Right lobe of liver (tissue), 6 donors: ENCODE results near the gene FLT1. TPM values are rescaled to one million over a fixed set of nuclear protein-coding genes. Genes with fewer than 3 reads are reported as not detected.
A peak's percentile ranks its signal among the peaks of the same experiment; 100 is the strongest.

Source experiments
- ATAC-seq, 4 donors: fragments of 200-7000 bp; cut with Tn5 transposase; one replicate each; pipeline ENCODE4 v1.9.1; 2020; ENCODE audit warnings: mild to moderate bottlenecking in 4 of 4, moderate library complexity in 4 of 4
- DNase-seq, 3 donors: peaks; one replicate each; pipeline ENCODE4 v3.0.0-alpha.2; 2020
- H3K27ac ChIP-seq, 3 donors: fragments of 200-600 bp; one replicate each; pipeline ENCODE4 v1.8.0; 2022
- H3K27me3 ChIP-seq, 2 donors: fragments of 200-600 bp; one replicate each; pipeline ENCODE4 v1.8.0; 2022
- H3K36me3 ChIP-seq, 4 donors: fragments of 200-600 bp; sonication (generic) in 1 of 4; one replicate each; pipeline versions ENCODE4 v1.5.1 to v1.8.0; 2017 to 2022; ENCODE audit warnings: control low read depth in 1 of 4
- H3K4me1 ChIP-seq, 4 donors: fragments of 200-600 bp; sonication (generic) in 1 of 4; one replicate each; pipeline versions ENCODE4 v1.5.1 to v1.8.0; 2017 to 2022; ENCODE audit warnings: control low read depth in 1 of 4
- H3K4me3 ChIP-seq, 3 donors: fragments of 200-600 bp; one replicate each; pipeline ENCODE4 v1.8.0; 2022
- H3K9me3 ChIP-seq, 4 donors: fragments of 200-600 bp; sonication (generic) in 1 of 4; one replicate each; pipeline versions ENCODE4 v1.5.1 to v1.8.0; 2017 to 2022; ENCODE audit warnings: control low read depth in 1 of 4
- POLR2A ChIP-seq: fragments of 450-650 bp; IDR thresholded peaks from one replicate; pipeline ENCODE4 v1.6.1; 2017; ENCODE audit warnings: antibody characterized with exemption, mild to moderate bottlenecking
- WGBS: methylation state at CpG from one replicate; pipeline ENCODE4 v1.1.6; 2018; ENCODE audit warnings: low coverage, low lambda C conversion rate; ENCODE audit not compliant: insufficient coverage; ENCODE audit errors: missing lambda C conversion rate; 5-methylcytosine and 5-hydroxymethylcytosine counted together
- intact Hi-C, 2 donors: fragments of 100-400 bp; cut with DNase I; formaldehyde crosslinking; loops; one replicate each; pipeline versions ENCODE4 v1.11.2 to v1.14.1; 2022
- long read RNA-seq: library from polyadenylated mRNA; unstranded; transcript quantifications from one replicate; pipeline ENCODE4 v2.0.0, GENCODE V29; 2019
- total RNA-seq, 6 experiments: library from RNA; depleted of rRNA in 2 of 6; stranded (reverse); fragments of >200 nt in 2 of 6; fragmentation: NEBNext Ultra II Directional in 3 of 6; extraction: Animal tissue kit (Norgen Biotek cat#: 25700) in 3 of 6; gene quantifications; one replicate each; pipeline versions ENCODE4 v1.1.0 to v1.2.4, GENCODE V29; 2016 to 2023
- TF ChIP-seq, protein P1 (sequence below), 4 donors: fragments of 200-600 bp in 3 of 4; fragments of 450-650 bp in 1 of 4; IDR thresholded peaks; one replicate each; pipeline versions ENCODE4 v1.5.1 to v1.8.0; 2016 to 2022; ENCODE audit warnings: antibody characterized with exemption in 4 of 4, mild to moderate bottlenecking in 2 of 4
- donor health status: DM: no; HTN: yes; CAD: no.
- donor health status: DM: no; HTN: no; CAD: no.
- donor health status: DM: no; HTN: no; CAD: no.
- donor health status: DM: no; HTN: yes; CAD: no.
- donor health status: DM: no; HTN: yes; CAD: no.

FLT1 gene, protein sequence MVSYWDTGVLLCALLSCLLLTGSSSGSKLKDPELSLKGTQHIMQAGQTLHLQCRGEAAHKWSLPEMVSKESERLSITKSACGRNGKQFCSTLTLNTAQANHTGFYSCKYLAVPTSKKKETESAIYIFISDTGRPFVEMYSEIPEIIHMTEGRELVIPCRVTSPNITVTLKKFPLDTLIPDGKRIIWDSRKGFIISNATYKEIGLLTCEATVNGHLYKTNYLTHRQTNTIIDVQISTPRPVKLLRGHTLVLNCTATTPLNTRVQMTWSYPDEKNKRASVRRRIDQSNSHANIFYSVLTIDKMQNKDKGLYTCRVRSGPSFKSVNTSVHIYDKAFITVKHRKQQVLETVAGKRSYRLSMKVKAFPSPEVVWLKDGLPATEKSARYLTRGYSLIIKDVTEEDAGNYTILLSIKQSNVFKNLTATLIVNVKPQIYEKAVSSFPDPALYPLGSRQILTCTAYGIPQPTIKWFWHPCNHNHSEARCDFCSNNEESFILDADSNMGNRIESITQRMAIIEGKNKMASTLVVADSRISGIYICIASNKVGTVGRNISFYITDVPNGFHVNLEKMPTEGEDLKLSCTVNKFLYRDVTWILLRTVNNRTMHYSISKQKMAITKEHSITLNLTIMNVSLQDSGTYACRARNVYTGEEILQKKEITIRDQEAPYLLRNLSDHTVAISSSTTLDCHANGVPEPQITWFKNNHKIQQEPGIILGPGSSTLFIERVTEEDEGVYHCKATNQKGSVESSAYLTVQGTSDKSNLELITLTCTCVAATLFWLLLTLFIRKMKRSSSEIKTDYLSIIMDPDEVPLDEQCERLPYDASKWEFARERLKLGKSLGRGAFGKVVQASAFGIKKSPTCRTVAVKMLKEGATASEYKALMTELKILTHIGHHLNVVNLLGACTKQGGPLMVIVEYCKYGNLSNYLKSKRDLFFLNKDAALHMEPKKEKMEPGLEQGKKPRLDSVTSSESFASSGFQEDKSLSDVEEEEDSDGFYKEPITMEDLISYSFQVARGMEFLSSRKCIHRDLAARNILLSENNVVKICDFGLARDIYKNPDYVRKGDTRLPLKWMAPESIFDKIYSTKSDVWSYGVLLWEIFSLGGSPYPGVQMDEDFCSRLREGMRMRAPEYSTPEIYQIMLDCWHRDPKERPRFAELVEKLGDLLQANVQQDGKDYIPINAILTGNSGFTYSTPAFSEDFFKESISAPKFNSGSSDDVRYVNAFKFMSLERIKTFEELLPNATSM (N-terminal part only)
- total RNA-seq = 10 to 100 TPM; 10.6 to 66.4 (median 20.5) TPM
- long read RNA-seq, partial matches to known transcripts = 0 of 1 reads
- long read RNA-seq, other reads (novel, unspliced or antisense) = 1 of 1 reads

- 0% methylated on average over 5 of the region's 84 CpGs for WGBS
- Histone ChIP-seq H3K36me3 (no peaks in the 10 kb centered on the region), H3K4me3 (peak within 1 kb of the TSS; percentile 40 to 54 (median 44)), H3K27ac (peak within 1 kb of the TSS; percentile 52 to 78 (median 54)), H3K4me1 (peaks cover 0 to 17% (median 0%) of the 10 kb centered on the region in 4 donors), H3K9me3 (no peaks in the 10 kb centered on the region), H3K27me3 (peaks cover 22 to 25% of the 10 kb centered on the region in 2 donors)
- TF ChIP-seq POLR2A = peak; percentile 72
- TF ChIP-seq, protein P1, sequence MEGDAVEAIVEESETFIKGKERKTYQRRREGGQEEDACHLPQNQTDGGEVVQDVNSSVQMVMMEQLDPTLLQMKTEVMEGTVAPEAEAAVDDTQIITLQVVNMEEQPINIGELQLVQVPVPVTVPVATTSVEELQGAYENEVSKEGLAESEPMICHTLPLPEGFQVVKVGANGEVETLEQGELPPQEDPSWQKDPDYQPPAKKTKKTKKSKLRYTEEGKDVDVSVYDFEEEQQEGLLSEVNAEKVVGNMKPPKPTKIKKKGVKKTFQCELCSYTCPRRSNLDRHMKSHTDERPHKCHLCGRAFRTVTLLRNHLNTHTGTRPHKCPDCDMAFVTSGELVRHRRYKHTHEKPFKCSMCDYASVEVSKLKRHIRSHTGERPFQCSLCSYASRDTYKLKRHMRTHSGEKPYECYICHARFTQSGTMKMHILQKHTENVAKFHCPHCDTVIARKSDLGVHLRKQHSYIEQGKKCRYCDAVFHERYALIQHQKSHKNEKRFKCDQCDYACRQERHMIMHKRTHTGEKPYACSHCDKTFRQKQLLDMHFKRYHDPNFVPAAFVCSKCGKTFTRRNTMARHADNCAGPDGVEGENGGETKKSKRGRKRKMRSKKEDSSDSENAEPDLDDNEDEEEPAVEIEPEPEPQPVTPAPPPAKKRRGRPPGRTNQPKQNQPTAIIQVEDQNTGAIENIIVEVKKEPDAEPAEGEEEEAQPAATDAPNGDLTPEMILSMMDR (IDR thresholded peaks at IDR 0.05) = no peak
- intact Hi-C loops = no loop called here
- ATAC-seq (peak; percentile 70 to 78 (median 73)), DNase-seq (peak; percentile 69 to 84 (median 73))
Observed at GRCh38 chr13:28494778-28495537, at the start of gene FLT1. FLT1 (minus strand) TSS chr13:28495128; CDS start chr13:28494843, 285 bp downstream.

DNA sequence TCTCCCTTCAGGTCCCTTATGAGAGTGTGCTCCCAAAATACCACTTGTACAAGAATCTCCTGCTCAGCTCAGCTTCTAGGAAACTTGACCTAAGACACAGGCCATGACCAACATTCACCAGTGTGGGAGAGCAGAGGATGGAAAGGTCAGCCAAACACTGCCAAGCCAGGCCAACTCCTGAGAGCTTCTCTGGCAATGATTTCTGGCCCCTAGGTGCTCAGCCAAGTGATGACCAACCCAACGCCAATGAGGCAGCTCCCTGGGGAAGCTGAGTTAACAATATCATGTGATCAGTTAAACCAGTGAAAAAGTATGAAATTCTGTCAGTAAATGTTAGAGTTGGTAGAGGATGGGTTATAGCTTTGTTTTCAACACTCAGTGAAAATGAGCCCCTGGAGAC lies 49.1 kb upstream of the FLT1 start:
- intact Hi-C loops = no loop called here
- ATAC-seq = no peak
- WGBS = 50% methylated on average over 1 of the region's 1 CpG
- Histone ChIP-seq H3K9me3 (no peaks in the 10 kb centered on the region), H3K27me3 (no peaks in the 10 kb centered on the region), H3K4me1 (no peaks in the 10 kb centered on the region), H3K36me3 (no peaks in the 10 kb centered on the region), H3K4me3 (no peak overlapping the region), H3K27ac (no peak overlapping the region)
- DNase-seq = no peak
- TF ChIP-seq POLR2A = no peak
- TF ChIP-seq, protein P1 (IDR thresholded peaks at IDR 0.05) = no peak

- TF ChIP-seq, protein P1 (IDR thresholded peaks at IDR 0.05) = no peak
- TF ChIP-seq POLR2A = no peak
- intact Hi-C loops = no loop called here
Observed at GRCh38 chr13:28542804-28543203, 47.9 kb upstream of the FLT1 start.

GRCh38 chr13:28541966-28542365 lies 47.0 kb upstream of the FLT1 start:
- Histone ChIP-seq H3K9me3 (no peaks in the 10 kb centered on the region), H3K36me3 (no peaks in the 10 kb centered on the region), H3K27me3 (no peaks in the 10 kb centered on the region), H3K4me1 (no peaks in the 10 kb centered on the region), H3K4me3 (no peak overlapping the region), H3K27ac (no peak overlapping the region)
- no peak for ATAC-seq
- no peak for TF ChIP-seq POLR2A
- 52% methylated on average over 2 of the region's 2 CpGs for WGBS
- no peak for DNase-seq
- intact Hi-C loops = no loop called here

More at GRCh38 chr13:28542804-28543203, 47.9 kb upstream of the FLT1 start:
- H3K4me3 ChIP-seq = no peak overlapping the region
- H3K9me3 ChIP-seq = no peaks in the 10 kb centered on the region
- 73% methylated on average over 4 of the region's 4 CpGs for WGBS
- no peaks in the 10 kb centered on the region for H3K4me1 ChIP-seq
- H3K27me3 ChIP-seq = no peaks in the 10 kb centered on the region
- no peaks in the 10 kb centered on the region for H3K36me3 ChIP-seq
- H3K27ac ChIP-seq = no peak overlapping the region
- DNase-seq (no peak), ATAC-seq (no peak)
